HG02870 (cell line): ENCODE measurements around the gene FRMD8.
"Not testable (repeated sequence)": the region's sequence is repeated elsewhere in the genome, so short reads cannot be mapped to it uniquely, and the experiment has no call there.

Source experiments
- ATAC-seq: cut with Tn5 transposase; IDR thresholded peaks from one replicate; pipeline ENCODE4 v1.9.1; 2021; ENCODE audit warnings: mild to moderate bottlenecking, moderate library complexity; ENCODE audit not compliant: unreplicated experiment

FRMD8 gene

DNA sequence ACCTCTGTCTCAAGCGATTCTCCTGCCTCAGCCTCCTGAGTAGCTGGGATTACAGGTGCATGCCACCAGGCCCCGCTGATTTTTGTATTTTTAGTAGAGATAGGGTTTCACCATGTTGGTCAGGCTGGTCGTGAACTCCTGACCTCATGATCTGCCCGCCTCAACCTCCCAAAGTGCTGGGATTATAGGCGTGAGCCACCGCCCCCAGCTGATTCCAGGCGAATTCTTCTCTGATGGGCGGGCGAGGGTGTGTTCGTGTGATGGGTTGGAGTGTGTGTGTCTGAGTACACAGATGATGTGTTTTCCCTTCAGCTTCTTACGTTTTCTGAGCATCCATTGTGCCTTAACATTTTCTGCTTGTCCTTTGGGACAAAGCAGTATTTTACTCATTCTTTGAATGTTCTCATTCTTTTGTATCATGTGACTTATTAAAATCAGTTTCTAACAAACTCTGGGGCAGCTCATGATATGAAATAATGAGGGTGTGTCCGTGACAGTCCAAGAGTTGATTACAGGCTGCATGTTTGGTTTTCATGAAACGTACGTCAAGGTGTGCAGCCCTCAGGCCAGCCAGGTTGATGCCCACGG is 26.7 kb downstream of the FRMD8 start:
- ATAC-seq, result not testable (repeated sequence)

- ATAC-seq, result no peak
These were observed 28.5 kb downstream of the FRMD8 start for GRCh38 chr11:65414776-65415498.

GRCh38 chr11:65415499-65416340 is 29.3 kb downstream of the FRMD8 start:
- ATAC-seq, result no peak

DNA sequence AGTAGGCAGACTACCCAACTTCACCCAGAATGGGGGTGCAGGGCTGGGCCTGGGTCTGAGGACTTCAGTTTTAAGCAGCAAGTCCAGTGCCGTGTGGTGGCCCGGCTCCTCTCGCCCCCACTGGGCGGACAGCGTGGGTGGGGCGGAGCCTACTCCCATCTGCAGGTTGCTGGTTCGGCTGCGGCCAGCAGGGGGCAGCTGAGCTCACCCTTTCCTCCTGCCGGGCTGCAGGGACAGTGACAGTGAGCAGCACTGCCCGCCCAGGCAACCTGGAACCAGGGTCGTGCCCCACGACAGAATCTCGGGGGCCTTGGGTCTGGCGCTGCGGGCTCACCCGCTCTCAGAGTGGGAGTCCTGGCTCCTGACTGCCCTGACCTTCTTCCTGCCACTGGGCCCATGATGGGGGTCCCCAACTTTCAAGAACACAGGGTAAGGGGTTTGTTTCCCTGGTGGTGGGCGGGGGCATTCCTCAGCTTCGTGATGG is 29.9 kb downstream of the FRMD8 start:
- ATAC-seq, result peak; percentile 31

DNA sequence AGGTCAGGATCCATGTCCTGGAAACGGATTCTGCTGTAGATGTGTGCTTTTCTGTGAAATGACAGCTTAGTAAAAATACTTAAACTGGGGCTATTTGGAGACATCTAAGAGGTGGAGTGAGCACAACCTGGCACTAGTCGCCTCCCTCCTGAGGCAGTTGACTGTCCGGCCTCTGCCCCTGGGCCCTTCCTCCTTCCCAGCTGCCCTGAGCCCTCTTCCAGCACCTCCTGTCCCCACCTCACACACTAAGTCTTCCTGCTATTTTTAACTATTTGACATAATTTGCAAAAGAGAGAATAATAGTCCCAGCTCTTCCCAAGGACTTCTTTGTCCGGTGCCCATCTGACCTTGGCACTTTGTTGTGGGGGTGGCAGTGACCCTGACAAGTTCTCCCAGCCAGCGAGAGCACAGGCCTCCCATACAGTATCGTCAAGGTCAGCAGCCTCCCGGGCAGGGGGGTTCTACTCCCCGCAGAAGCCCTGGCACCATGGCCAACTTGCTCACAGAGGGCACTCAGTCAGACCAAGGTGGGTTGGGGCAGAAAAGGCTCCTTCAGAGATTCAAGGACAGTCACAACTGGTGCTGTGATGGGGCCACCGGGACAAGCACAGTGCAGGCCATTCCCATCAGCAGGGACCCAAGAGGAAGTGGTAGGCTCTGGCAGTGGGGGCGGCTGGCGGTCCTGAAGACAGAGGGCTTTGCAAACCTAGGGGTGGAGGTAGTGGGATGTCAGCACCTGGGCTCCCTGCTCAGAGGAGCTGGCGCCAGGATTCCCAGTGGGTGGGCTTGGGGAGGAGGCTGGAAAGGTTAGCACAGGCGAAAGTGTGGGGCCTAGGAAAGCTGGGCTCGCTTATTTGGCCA is 30.6 kb downstream of the FRMD8 start:
- ATAC-seq, result no peak

GRCh38 chr11:65417702-65418430 is 31.4 kb downstream of the FRMD8 start:
- ATAC-seq, result no peak

- ATAC-seq, result no peak
These were observed 31.9 kb downstream of the FRMD8 start for GRCh38 chr11:65418431-65418680.

GRCh38 chr11:65418681-65419459 is 32.4 kb downstream of the FRMD8 start:
- ATAC-seq, result peak; percentile 37

DNA sequence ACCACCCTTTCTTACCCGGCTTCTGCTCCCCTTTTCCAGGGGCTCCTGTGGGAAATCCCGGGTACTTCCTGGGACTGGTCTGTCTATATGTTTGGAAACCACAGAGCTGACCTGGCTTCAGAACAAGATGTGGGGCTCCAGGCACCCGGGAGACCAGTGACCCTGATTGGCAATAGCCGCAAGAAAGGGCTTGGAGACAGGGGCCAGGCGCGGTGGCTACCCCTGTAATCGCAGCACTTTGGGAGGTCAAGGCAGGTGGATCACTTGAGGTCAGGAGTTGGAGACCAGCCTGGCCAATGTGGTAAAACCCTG is 33.0 kb downstream of the FRMD8 start:
- no peak for ATAC-seq

- no peak for ATAC-seq
These were observed 33.5 kb downstream of the FRMD8 start for GRCh38 chr11:65419772-65420481.

GRCh38 chr11:65420506-65420905 is 34.1 kb downstream of the FRMD8 start:
- ATAC-seq, result no peak

DNA sequence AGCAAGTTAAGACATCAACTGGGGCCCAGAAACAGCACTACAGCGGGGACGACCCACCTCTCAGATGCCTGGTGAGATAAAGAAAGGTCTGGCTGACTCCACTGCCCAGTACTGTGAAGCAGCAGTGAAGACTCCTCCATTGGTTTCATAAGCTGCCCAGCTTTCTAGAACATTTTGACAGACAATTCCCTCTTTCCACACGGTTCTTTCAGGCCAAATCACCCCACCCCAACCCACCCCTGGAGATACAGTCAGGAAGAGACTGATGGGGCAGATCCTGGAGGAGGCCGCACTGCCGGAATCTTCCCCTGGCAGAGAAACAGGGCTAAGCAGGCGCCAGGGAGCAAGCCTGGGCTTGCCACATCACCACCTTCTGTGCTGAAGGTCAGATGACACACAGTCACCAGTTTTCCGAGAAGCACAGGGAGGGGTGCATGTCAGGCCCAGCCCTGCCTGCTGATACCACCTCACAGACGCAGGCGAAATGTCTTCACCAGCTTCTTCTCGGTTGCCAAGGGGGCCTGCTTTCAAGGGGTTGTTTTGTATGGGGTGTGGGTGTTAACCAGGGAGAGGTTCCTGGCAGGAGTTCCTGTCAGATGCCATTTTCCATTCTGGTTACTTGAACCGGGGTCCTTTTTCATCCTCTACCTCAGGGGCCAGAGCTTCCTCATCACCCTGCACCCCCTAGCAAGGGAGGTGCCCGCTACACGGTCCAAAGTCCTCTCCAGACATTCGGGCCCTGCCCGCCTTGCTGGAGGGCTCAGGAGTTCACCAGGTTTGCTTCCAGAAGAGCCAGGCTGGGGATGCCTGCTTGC is 34.7 kb downstream of the FRMD8 start:
- ATAC-seq, result no peak

GRCh38 chr11:65421794-65422632 is 35.6 kb downstream of the FRMD8 start:
- no peak for ATAC-seq

GRCh38 chr11:65422633-65423515 is 36.4 kb downstream of the FRMD8 start, which contains the start of gene NEAT1:
TSS of gene NEAT1 (plus strand) at chr11:65422798.
- ATAC-seq, result no peak

DNA sequence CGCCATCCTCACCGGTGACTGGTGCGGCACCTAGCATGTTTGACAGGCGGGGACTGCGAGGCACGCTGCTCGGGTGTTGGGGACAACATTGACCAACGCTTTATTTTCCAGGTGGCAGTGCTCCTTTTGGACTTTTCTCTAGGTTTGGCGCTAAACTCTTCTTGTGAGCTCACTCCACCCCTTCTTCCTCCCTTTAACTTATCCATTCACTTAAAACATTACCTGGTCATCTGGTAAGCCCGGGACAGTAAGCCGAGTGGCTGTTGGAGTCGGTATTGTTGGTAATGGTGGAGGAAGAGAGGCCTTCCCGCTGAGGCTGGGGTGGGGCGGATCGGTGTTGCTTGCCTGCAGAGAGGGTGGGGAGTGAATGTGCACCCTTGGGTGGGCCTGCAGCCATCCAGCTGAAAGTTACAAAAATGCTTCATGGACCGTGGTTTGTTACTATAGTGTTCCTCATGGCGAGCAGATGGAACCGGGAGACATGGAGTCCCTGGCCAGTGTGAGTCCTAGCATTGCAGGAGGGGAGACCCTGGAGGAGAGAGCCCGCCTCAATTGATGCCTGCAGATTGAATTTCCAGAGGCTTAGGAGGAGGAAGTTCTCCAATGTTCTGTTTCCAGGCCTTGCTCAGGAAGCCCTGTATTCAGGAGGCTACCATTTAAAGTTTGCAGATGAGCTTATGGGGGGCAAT is 37.2 kb downstream of the FRMD8 start:
- ATAC-seq, result no peak
